Measurements from ENCODE around the gene DYNC1I1.

DYNC1I1 gene

GRCh38 chr7:95794917-95795515 is 22.7 kb downstream of the DYNC1I1 start:
- DNase-seq, result no peak

- DNase-seq, result no peak
Measured at GRCh38 chr7:95796617-95797016, 24.3 kb downstream of the DYNC1I1 start.

GRCh38 chr7:95798401-95798930 is 26.1 kb downstream of the DYNC1I1 start:
- DNase-seq, result no peak

GRCh38 chr7:95800787-95801186 is 28.4 kb downstream of the DYNC1I1 start:
- DNase-seq, result no peak

GRCh38 chr7:95802270-95802669 is 29.9 kb downstream of the DYNC1I1 start:
- no peak for DNase-seq

GRCh38 chr7:95804052-95804451 is 31.7 kb downstream of the DYNC1I1 start:
- no peak for DNase-seq

GRCh38 chr7:95805909-95806308 is 33.6 kb downstream of the DYNC1I1 start:
- DNase-seq, result no peak

- no peak for DNase-seq
Measured at GRCh38 chr7:95808396-95808795, 36.0 kb downstream of the DYNC1I1 start.

GRCh38 chr7:95811846-95812445 is 39.6 kb downstream of the DYNC1I1 start:
- DNase-seq, result no peak

- no peak for DNase-seq
Measured at GRCh38 chr7:95814721-95815120, 42.4 kb downstream of the DYNC1I1 start.

GRCh38 chr7:95817866-95818640 is 45.7 kb downstream of the DYNC1I1 start:
- no peak for DNase-seq

- DNase-seq, result no peak
Measured at GRCh38 chr7:95820778-95821177, 48.4 kb downstream of the DYNC1I1 start.

- DNase-seq, result no peak
Measured at GRCh38 chr7:95822717-95823116, 50.4 kb downstream of the DYNC1I1 start.

GRCh38 chr7:95824616-95825015 is 52.3 kb downstream of the DYNC1I1 start:
- DNase-seq, result no peak

GRCh38 chr7:95828824-95829790 is 56.8 kb downstream of the DYNC1I1 start:
- no peak for DNase-seq

GRCh38 chr7:95840953-95841950 is 68.9 kb downstream of the DYNC1I1 start:
- no peak for DNase-seq

- no peak for DNase-seq
Measured at GRCh38 chr7:95843286-95843685, 70.9 kb downstream of the DYNC1I1 start.

- no peak for DNase-seq
Measured at GRCh38 chr7:95845007-95845406, 72.7 kb downstream of the DYNC1I1 start.

GRCh38 chr7:95847061-95847460 is 74.7 kb downstream of the DYNC1I1 start:
- no peak for DNase-seq

GRCh38 chr7:95859429-95859828 is 87.1 kb downstream of the DYNC1I1 start:
- no peak for DNase-seq

GRCh38 chr7:95861041-95861440 is 88.7 kb downstream of the DYNC1I1 start:
- DNase-seq, result no peak
